ENCODE results near the gene ASPHD1.
"Not testable (repeated sequence)": the region's sequence is repeated elsewhere in the genome, so short reads cannot be mapped to it uniquely, and the experiment has no call there.

The ASPHD1 gene, protein sequence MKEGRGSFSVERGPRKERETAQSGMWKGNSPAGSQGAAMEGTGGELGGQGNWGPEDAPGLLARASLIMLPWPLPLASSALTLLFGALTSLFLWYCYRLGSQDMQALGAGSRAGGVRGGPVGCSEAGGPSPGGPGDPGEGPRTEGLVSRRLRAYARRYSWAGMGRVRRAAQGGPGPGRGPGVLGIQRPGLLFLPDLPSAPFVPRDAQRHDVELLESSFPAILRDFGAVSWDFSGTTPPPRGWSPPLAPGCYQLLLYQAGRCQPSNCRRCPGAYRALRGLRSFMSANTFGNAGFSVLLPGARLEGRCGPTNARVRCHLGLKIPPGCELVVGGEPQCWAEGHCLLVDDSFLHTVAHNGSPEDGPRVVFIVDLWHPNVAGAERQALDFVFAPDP

DNA sequence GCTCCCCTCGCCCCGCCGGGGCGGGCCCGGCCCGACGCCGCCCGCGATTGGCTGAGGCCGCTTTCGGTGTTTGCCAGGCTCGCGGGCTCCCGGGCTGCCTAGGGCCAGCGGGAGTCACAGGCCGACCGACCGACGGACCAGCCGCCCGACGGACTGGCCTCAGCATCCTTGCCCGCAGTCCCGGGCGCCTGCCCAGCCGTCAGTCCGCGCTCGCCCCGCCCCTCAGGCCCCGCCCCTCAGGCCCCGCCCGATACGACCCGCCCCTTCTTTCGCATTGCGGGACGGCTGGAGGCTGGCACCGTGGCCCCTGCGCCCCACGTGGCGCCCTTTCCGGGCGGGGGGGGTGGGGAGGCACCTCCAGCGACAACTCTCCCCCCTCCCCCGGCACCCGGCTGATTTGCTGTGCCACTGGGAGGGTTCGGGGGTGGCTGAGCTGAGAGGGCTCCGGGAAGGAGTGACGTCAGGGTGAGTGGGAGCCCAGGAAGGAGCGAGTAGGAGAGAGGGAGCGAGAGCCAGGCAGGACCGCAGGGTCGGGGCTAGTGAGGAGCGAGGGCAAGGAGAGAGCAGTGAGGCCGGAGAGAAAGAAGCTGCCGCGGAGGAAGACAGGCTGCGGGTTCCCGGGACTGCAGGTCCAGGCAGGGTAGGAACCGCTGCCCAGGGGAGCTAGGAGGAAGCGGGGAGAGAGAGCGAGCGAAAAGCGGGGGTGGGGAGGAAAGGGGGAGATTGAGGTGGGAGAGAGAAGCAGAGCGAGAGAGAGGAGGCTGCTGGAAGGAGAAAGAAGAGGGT is at the start of gene ASPHD1:
ASPHD1 (plus strand) TSS at position 387 of the 786 bp plus-strand sequence. CDS start 484 bp downstream, outside the sequence.
- no peak for DNase-seq

GRCh38 chr16:29850998-29851397 is 49.3 kb upstream of the ASPHD1 start:
- DNase-seq, result no peak

GRCh38 chr16:29852654-29853053 is 47.6 kb upstream of the ASPHD1 start:
- no peak for DNase-seq

- DNase-seq, result no peak
Observed at GRCh38 chr16:29854520-29855100, 45.7 kb upstream of the ASPHD1 start.

DNA sequence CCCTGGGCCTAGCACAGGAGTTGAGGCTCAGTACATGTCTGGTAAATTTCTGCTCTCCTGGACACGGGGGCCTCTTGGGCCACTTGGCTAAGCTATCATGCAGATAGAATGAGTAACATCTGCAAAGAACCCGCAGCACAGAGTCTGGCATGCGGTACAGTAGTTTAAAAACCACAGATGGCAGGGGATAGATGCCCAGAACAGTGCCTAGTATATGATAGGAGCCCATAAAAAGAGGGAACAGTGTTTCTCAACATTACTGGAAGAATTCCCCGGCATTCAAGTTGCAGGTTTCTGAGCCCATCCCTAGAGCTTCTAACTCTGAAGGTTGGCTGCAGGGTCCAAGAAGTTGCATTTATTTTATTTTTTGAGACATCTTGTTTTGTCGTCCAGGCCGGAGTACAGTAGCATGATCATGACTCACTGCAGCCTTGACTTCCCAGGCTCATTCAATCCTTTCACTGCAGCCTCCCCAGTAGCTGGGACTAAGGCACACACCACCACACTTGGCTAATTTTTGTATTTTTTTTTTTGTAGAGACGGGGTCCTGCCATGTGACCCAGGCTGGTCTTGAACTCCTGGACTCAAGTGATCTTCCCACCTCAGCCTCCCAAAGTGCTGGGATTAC is 43.0 kb upstream of the ASPHD1 start:
- no peak for DNase-seq

DNA sequence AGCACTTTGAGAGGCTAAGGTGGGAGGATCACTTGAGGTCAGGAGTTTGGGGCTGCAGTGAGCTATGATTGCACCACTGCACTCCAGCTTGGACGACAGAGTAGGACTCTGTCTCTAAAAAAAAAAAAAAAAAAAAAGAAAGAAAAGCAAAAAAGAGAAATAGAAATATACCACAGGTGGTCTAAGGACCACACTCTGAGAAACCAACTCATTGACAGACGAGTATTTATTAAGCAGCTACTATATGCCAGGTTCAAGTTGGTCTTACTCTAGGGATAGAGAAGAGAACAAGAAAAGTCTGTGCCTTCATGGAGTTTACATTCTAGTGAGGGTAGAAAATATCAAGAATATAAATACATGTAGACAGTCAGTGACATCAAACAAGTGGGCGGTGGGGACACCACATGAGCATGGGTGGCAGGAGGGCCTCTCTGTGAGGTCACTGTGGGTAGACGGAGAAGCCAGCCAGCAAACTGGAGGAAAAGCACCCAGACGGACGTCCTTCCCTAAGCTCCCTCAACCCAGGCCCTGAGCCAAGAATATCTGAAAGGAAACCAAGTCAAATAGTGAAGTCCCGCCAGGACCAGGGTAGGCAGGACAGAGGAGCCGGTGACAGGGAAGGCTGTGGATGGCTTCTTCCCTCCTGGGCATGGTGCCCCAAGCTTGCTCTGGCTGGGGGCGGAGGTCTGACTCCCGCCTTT is 42.0 kb upstream of the ASPHD1 start:
- DNase-seq, result no peak

GRCh38 chr16:29858974-29859373 is 41.3 kb upstream of the ASPHD1 start:
- no peak for DNase-seq

GRCh38 chr16:29860218-29860617 is 40.1 kb upstream of the ASPHD1 start:
- DNase-seq, result no peak

GRCh38 chr16:29862383-29862883 is 37.9 kb upstream of the ASPHD1 start:
- DNase-seq, result no peak

- peak; percentile 64 for DNase-seq
Observed at GRCh38 chr16:29862884-29863668, 37.2 kb upstream of the ASPHD1 start, which contains the start of gene CDIPT. CDIPT (minus strand) TSS chr16:29863226; CDS start chr16:29862857, 369 bp downstream.

- no peak for DNase-seq
Observed at GRCh38 chr16:29863669-29863984, 36.7 kb upstream of the ASPHD1 start.

- DNase-seq, result no peak
Observed at GRCh38 chr16:29864205-29864604, 36.1 kb upstream of the ASPHD1 start.

DNA sequence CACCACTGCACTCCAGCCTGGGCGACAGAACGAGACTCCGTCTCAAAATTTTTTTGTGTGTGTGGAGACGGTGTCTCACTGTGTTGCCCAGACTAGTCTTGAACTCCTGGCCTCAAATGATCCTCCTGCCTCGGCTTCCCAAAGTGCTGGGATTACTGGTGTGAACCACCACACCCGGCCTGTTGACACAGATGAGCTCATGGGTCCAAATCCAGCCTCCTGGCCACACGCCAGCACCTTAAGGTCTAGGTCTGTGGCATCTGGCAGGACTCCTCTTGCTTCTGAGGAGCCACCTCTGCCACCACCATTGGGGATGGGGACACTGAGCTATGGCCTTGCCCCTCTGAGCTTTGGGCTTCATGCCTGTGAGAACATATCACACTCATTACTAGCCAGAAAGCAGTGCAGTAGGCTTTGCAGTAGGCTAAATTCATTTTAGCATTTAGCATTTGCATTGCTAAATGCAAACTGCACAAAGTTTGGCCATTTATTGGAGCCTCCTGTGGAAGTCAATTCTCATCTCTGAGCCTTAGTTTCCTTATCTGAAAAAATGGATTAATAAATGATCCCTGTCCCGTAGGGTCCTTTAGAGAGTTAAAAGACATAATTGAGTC is 31.8 kb upstream of the ASPHD1 start:
- no peak for DNase-seq

DNA sequence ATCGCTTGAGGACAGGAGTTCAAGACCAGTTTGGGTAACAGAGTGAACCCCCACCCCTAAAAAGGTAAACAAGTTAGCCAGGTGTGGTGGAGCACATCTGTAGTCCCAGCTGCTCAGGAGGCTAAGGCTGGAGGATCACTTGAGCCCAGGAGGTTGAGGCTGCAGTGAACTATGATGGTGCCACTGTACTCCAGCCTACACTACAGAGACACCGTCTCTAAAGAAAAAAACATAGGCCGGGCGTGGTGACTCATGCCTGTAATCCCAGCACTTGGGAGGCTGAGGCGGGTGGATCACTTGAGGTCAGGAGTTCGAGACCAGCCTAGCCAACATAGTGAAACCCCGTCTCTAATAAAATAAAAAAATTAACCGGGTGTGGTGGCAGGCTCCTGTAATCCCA is 31.2 kb upstream of the ASPHD1 start:
- DNase-seq, result not testable (repeated sequence)

GRCh38 chr16:29871822-29872546 is 28.3 kb upstream of the ASPHD1 start:
- DNase-seq, result no peak

- no peak for DNase-seq
Observed at GRCh38 chr16:29873319-29873718, 27.0 kb upstream of the ASPHD1 start.

- no peak for DNase-seq
Observed at GRCh38 chr16:29875206-29875605, 25.1 kb upstream of the ASPHD1 start.

DNA sequence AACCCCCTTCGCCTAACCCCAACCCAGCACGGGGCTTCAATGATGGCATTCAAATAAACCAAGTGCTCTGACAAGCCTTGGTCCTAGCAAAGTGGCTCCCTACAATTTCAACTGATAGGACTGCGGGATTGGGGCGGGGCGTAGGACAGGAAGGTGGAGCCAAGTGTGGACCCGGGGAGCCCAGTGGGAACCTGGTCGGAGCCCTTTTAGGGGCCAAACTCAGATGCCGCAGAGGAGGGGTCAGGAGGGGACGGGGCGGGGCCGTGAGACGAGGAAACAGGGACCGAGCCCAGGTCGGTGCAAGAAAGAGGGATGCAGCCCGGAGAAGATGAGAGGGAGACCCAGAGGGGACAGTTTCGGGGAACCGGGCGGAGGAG is 24.1 kb upstream of the ASPHD1 start:
- no peak for DNase-seq

DNA sequence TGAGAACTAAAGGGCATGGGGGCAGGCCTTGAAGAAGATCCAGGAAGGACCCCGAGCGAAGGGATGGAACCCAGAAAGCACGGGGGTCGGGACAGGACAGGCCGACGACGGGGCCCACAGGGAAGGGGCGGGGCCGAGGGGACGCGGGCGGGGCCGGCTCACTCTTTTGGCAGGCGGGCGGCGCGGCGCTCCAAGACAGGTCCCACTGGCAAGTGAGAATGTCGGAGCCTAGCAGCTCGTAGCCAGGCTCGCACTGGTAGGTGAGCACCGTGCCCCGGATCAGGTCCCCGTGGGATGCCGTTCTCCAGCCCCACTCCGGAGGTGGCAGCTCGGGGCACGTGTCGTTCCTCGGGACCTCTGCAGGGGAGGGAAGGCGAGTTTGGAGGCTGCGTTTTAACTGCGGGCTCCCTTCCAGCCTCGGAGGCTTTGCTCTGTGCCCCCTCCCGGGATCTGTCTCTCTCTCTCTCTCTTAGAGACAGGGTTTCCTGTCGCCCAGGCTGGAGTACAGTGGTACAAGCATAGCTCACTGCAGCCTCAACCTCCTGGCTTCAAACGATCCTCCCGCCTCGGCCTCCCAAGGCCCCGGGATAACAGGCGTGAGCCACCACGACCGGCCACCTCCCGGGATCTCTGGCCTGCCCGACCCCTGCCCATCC is 23.6 kb upstream of the ASPHD1 start:
- DNase-seq, result no peak

All from cortex of kidney (tissue), 1 donor.